ENCODE measurements around the gene TST.
A peak's percentile ranks its signal among the peaks of the same experiment; 100 is the strongest.

The TST gene

GRCh38 chr22:37022483-37023337, 3.5 kb upstream of the TST start:
- Histone ChIP-seq H3K9ac (ENCODE audit: low read depth, low read length, poor library complexity) (peak overlapping the region; percentile 60), H3K36me3 (replicated peaks in 1 of 2; ENCODE audit: control insufficient read depth in 2 of 2, insufficient read depth in 2 of 2, low read length in 2 of 2) (peaks cover 35 to 64% of the 10 kb centered on the region in 2 donors), H3K79me1 (ENCODE audit: low read depth, low read length) (peaks cover 28% of the 10 kb centered on the region), H2BK120ac (ENCODE audit: low read depth, low read length) (peak overlapping the region; percentile 41), H3K4me1 (ENCODE audit: control insufficient read depth in 2 of 2, insufficient read depth in 1 of 2, low read depth in 1 of 2, low read length in 2 of 2) (peaks cover 0 to 15% of the 10 kb centered on the region in 2 donors), H3K9me3 (replicated peaks in 1 of 2; ENCODE audit: control insufficient read depth in 2 of 2, insufficient read depth in 1 of 2, low read depth in 1 of 2, low read length in 2 of 2) (no peaks in the 10 kb centered on the region), H3K18ac (ENCODE audit: low read length) (peak overlapping the region; percentile 54), H2BK5ac (ENCODE audit: low read length) (peak overlapping the region; percentile 46), H3K4me3 (ENCODE audit: low read length in 2 of 2) (no peak overlapping the region), H2BK12ac (ENCODE audit: low read length) (no peak overlapping the region), H4K8ac (ENCODE audit: low read depth, low read length) (peak overlapping the region; percentile 72), H2AFZ (ENCODE audit: low read length) (no peak overlapping the region), H2BK15ac (ENCODE audit: low read length) (no peak overlapping the region), H3K4me2 (ENCODE audit: insufficient read depth, low read length, poor library complexity, severe bottlenecking) (no peak overlapping the region), H3K14ac (ENCODE audit: low read length) (peak overlapping the region; percentile 71), H4K91ac (ENCODE audit: low read depth, low read length, poor library complexity) (no peak overlapping the region), H3K4ac (ENCODE audit: low read length) (no peak overlapping the region), H2AK5ac (ENCODE audit: low read depth, low read length) (peak overlapping the region; percentile 68), H3K23ac (ENCODE audit: low read depth, low read length, poor library complexity) (peak overlapping the region; percentile 55), H3K27me3 (ENCODE audit: control insufficient read depth in 3 of 3, insufficient read depth in 3 of 3, low read depth in 1 of 3, low read length in 3 of 3) (no peaks in the 10 kb centered on the region), H3K27ac (replicated peaks; ENCODE audit: low read length) (no peak overlapping the region)
- DNase-seq (ENCODE audit: low spot score) = no peak
- no CpG with 5 or more reads among the region's 16 CpGs for WGBS, 2 donors (ENCODE audit: extremely low coverage in 2 of 2, insufficient read length in 2 of 2, insufficient replicate concordance in 1 of 2)

GRCh38 chr22:37021710-37022482, 2.6 kb upstream of the TST start:
- no peak overlapping the region for H3K9ac ChIP-seq (ENCODE audit: low read depth, low read length, poor library complexity)
- H3K23ac ChIP-seq (ENCODE audit: low read depth, low read length, poor library complexity) = no peak overlapping the region
- H3K27me3 ChIP-seq (ENCODE audit: control insufficient read depth in 3 of 3, insufficient read depth in 3 of 3, low read depth in 1 of 3, low read length in 3 of 3) = no peaks in the 10 kb centered on the region
- H4K8ac ChIP-seq (ENCODE audit: low read depth, low read length) = peak overlapping the region; percentile 72
- no peak overlapping the region for H4K91ac ChIP-seq (ENCODE audit: low read depth, low read length, poor library complexity)
- peaks cover 0 to 16% of the 10 kb centered on the region in 2 donors for H3K4me1 ChIP-seq (ENCODE audit: control insufficient read depth in 2 of 2, insufficient read depth in 1 of 2, low read depth in 1 of 2, low read length in 2 of 2)
- H3K79me1 ChIP-seq (ENCODE audit: low read depth, low read length) = peaks cover 28% of the 10 kb centered on the region
- H3K9me3 ChIP-seq (replicated peaks in 1 of 2; ENCODE audit: control insufficient read depth in 2 of 2, insufficient read depth in 1 of 2, low read depth in 1 of 2, low read length in 2 of 2) = no peaks in the 10 kb centered on the region
- WGBS, 2 donors (ENCODE audit: extremely low coverage in 2 of 2, insufficient read length in 2 of 2, insufficient replicate concordance in 1 of 2) = no CpG with 5 or more reads among the region's 13 CpGs
- H3K4ac ChIP-seq (ENCODE audit: low read length) = no peak overlapping the region
- H2BK12ac ChIP-seq (ENCODE audit: low read length) = no peak overlapping the region
- no peak overlapping the region for H2BK15ac ChIP-seq (ENCODE audit: low read length)
- H3K27ac ChIP-seq (replicated peaks; ENCODE audit: low read length) = no peak overlapping the region
- no peak overlapping the region for H3K4me2 ChIP-seq (ENCODE audit: insufficient read depth, low read length, poor library complexity, severe bottlenecking)
- H2BK5ac ChIP-seq (ENCODE audit: low read length) = peak overlapping the region; percentile 46
- no peak overlapping the region for H2AFZ ChIP-seq (ENCODE audit: low read length)
- H2BK120ac ChIP-seq (ENCODE audit: low read depth, low read length) = no peak overlapping the region
- peaks cover 29 to 64% of the 10 kb centered on the region in 2 donors for H3K36me3 ChIP-seq (replicated peaks in 1 of 2; ENCODE audit: control insufficient read depth in 2 of 2, insufficient read depth in 2 of 2, low read length in 2 of 2)
- DNase-seq (ENCODE audit: low spot score) = peak; percentile 51
- H3K4me3 ChIP-seq (ENCODE audit: low read length in 2 of 2) = no peak overlapping the region
- H3K18ac ChIP-seq (ENCODE audit: low read length) = peak overlapping the region; percentile 54
- H2AK5ac ChIP-seq (ENCODE audit: low read depth, low read length) = peak overlapping the region; percentile 68
- no peak overlapping the region for H3K14ac ChIP-seq (ENCODE audit: low read length)

GRCh38 chr22:37021041-37021440, 1.8 kb upstream of the TST start:
- no peak overlapping the region for H2BK5ac ChIP-seq (ENCODE audit: low read length)
- WGBS, 2 donors (ENCODE audit: extremely low coverage in 2 of 2, insufficient read length in 2 of 2, insufficient replicate concordance in 1 of 2) = no CpG with 5 or more reads among the region's 5 CpGs
- no peaks in the 10 kb centered on the region for H3K27me3 ChIP-seq (ENCODE audit: control insufficient read depth in 3 of 3, insufficient read depth in 3 of 3, low read depth in 1 of 3, low read length in 3 of 3)
- H3K9ac ChIP-seq (ENCODE audit: low read depth, low read length, poor library complexity) = peak overlapping the region; percentile 36
- H4K91ac ChIP-seq (ENCODE audit: low read depth, low read length, poor library complexity) = no peak overlapping the region
- H2BK15ac ChIP-seq (ENCODE audit: low read length) = no peak overlapping the region
- H3K36me3 ChIP-seq (replicated peaks in 1 of 2; ENCODE audit: control insufficient read depth in 2 of 2, insufficient read depth in 2 of 2, low read length in 2 of 2) = peaks cover 27 to 64% of the 10 kb centered on the region in 2 donors
- H3K79me1 ChIP-seq (ENCODE audit: low read depth, low read length) = peaks cover 30% of the 10 kb centered on the region
- no peak overlapping the region for H3K4ac ChIP-seq (ENCODE audit: low read length)
- no peak overlapping the region for H3K27ac ChIP-seq (replicated peaks; ENCODE audit: low read length)
- no peak for DNase-seq (ENCODE audit: low spot score)
- no peak overlapping the region for H2AK5ac ChIP-seq (ENCODE audit: low read depth, low read length)
- H2BK120ac ChIP-seq (ENCODE audit: low read depth, low read length) = no peak overlapping the region
- no peak overlapping the region for H2BK12ac ChIP-seq (ENCODE audit: low read length)
- H3K14ac ChIP-seq (ENCODE audit: low read length) = no peak overlapping the region
- H3K4me2 ChIP-seq (ENCODE audit: insufficient read depth, low read length, poor library complexity, severe bottlenecking) = peak overlapping the region; percentile 3
- no peaks in the 10 kb centered on the region for H3K9me3 ChIP-seq (replicated peaks in 1 of 2; ENCODE audit: control insufficient read depth in 2 of 2, insufficient read depth in 1 of 2, low read depth in 1 of 2, low read length in 2 of 2)
- peak overlapping the region; percentile 55 for H4K8ac ChIP-seq (ENCODE audit: low read depth, low read length)
- no peak overlapping the region for H2AFZ ChIP-seq (ENCODE audit: low read length)
- peaks cover 0 to 16% of the 10 kb centered on the region in 2 donors for H3K4me1 ChIP-seq (ENCODE audit: control insufficient read depth in 2 of 2, insufficient read depth in 1 of 2, low read depth in 1 of 2, low read length in 2 of 2)
- peak overlapping the region; percentile 69 for H3K18ac ChIP-seq (ENCODE audit: low read length)
- peak overlapping the region; percentile 85 for H3K23ac ChIP-seq (ENCODE audit: low read depth, low read length, poor library complexity)
- peak overlapping the region in 1 of 2 donors; percentile 97 for H3K4me3 ChIP-seq (ENCODE audit: low read length in 2 of 2)

GRCh38 chr22:37020192-37020479, 889 bp upstream of the TST start:
- H4K91ac ChIP-seq (ENCODE audit: low read depth, low read length, poor library complexity) = no peak overlapping the region
- H2BK12ac ChIP-seq (ENCODE audit: low read length) = no peak overlapping the region
- no peak overlapping the region for H3K23ac ChIP-seq (ENCODE audit: low read depth, low read length, poor library complexity)
- H3K27ac ChIP-seq (replicated peaks; ENCODE audit: low read length) = no peak overlapping the region
- H2AK5ac ChIP-seq (ENCODE audit: low read depth, low read length) = peak overlapping the region; percentile 94
- peak overlapping the region; percentile 93 for H2BK5ac ChIP-seq (ENCODE audit: low read length)
- H3K4me1 ChIP-seq (ENCODE audit: control insufficient read depth in 2 of 2, insufficient read depth in 1 of 2, low read depth in 1 of 2, low read length in 2 of 2) = peaks cover 0 to 16% of the 10 kb centered on the region in 2 donors
- peak overlapping the region; percentile 99 for H3K18ac ChIP-seq (ENCODE audit: low read length)
- H4K8ac ChIP-seq (ENCODE audit: low read depth, low read length) = no peak overlapping the region
- peak overlapping the region; percentile 79 for H3K4me2 ChIP-seq (ENCODE audit: insufficient read depth, low read length, poor library complexity, severe bottlenecking)
- H3K4ac ChIP-seq (ENCODE audit: low read length) = no peak overlapping the region
- H3K79me1 ChIP-seq (ENCODE audit: low read depth, low read length) = peaks cover 24% of the 10 kb centered on the region
- no peak for DNase-seq (ENCODE audit: low spot score)
- peak overlapping the region; percentile 97 to 98 for H3K4me3 ChIP-seq (ENCODE audit: low read length in 2 of 2)
- no peaks in the 10 kb centered on the region for H3K27me3 ChIP-seq (ENCODE audit: control insufficient read depth in 3 of 3, insufficient read depth in 3 of 3, low read depth in 1 of 3, low read length in 3 of 3)
- H3K14ac ChIP-seq (ENCODE audit: low read length) = no peak overlapping the region
- peak overlapping the region; percentile 1 for H2BK120ac ChIP-seq (ENCODE audit: low read depth, low read length)
- H3K36me3 ChIP-seq (replicated peaks in 1 of 2; ENCODE audit: control insufficient read depth in 2 of 2, insufficient read depth in 2 of 2, low read length in 2 of 2) = peaks cover 20 to 57% of the 10 kb centered on the region in 2 donors
- no CpG with 5 or more reads among the region's 5 CpGs for WGBS, 2 donors (ENCODE audit: extremely low coverage in 2 of 2, insufficient read length in 2 of 2, insufficient replicate concordance in 1 of 2)
- peak overlapping the region; percentile 99 for H2AFZ ChIP-seq (ENCODE audit: low read length)
- H2BK15ac ChIP-seq (ENCODE audit: low read length) = no peak overlapping the region
- H3K9me3 ChIP-seq (replicated peaks in 1 of 2; ENCODE audit: control insufficient read depth in 2 of 2, insufficient read depth in 1 of 2, low read depth in 1 of 2, low read length in 2 of 2) = no peaks in the 10 kb centered on the region
- H3K9ac ChIP-seq (ENCODE audit: low read depth, low read length, poor library complexity) = peak overlapping the region; percentile 93

All from neuronal stem cell (in vitro differentiated cells).